Activated T-cell treated with anti-CD3 and anti-CD28 coated beads, Interleukin-2, amount 50 U/mL, for 24 hours (primary cell): ENCODE data around the gene NINJ1.
A peak's percentile ranks its signal among the peaks of the same experiment; 100 is the strongest.

Experiments used
- DNase-seq: peaks from one replicate; pipeline ENCODE4 v3.0.0-alpha.2; 2020
- H3K27ac Mint-ChIP-seq: 2 replicates; pipeline ENCODE4 v1.8.0; 2020; ENCODE audit warnings: mild to moderate bottlenecking, mixed read lengths
- H3K27me3 Mint-ChIP-seq: 2 replicates; pipeline ENCODE4 v1.8.0; 2020; ENCODE audit warnings: mixed read lengths
- H3K36me3 Mint-ChIP-seq: 2 replicates; pipeline ENCODE4 v1.8.0; 2020; ENCODE audit warnings: low read depth, mixed read lengths
- H3K4me1 Mint-ChIP-seq: 2 replicates; pipeline ENCODE4 v1.8.0; 2020; ENCODE audit warnings: low read depth, mixed read lengths
- H3K4me3 Mint-ChIP-seq: 2 replicates; pipeline ENCODE4 v1.8.0; 2020; ENCODE audit warnings: mild to moderate bottlenecking, moderate library complexity, mixed read lengths
- H3K9me3 Mint-ChIP-seq: 2 replicates; pipeline ENCODE4 v1.8.0; 2020; ENCODE audit warnings: mixed read lengths

Gene NINJ1, protein sequence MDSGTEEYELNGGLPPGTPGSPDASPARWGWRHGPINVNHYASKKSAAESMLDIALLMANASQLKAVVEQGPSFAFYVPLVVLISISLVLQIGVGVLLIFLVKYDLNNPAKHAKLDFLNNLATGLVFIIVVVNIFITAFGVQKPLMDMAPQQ

DNA sequence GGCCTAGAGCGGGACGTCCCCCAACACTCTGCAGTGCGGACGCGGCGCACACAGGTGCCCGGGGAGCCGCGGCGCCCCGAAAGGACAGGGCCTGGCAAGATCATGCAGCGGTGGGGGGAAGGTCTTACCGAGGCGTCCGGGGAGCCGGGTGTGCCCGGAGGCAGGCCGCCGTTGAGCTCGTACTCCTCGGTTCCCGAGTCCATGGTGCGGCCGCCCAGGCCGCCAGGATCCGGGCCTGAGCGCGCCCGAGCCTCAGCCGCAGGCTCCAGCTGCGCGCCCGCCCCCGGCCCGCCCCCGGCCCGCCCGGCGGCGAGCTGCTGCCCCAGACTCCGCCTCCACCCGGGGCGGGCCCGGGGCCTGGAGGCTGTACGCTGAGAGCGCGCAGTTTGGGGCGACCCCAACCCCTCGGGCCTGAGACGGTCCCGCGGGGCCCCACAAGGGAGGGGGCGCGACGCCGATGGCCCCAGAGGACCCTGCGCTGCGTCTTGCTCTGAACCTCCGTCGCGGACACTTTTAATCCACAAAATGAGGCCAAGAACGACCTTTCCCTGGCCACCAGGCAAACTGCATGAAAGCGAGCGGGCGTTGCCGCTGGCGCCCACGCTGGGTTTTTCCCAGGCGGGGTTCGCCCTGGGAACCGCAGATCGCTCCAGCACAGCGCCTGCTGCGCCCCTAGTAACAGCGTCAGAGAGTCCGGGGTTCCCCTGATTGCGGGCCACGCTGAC, at the start of gene NINJ1:
TSS of gene NINJ1 (minus strand) at position 237 of the 725 bp plus-strand sequence. CDS start at position 203, 34 bp downstream.
- Mint-ChIP-seq H3K4me1 (peaks cover 71% of the 10 kb centered on the region), H3K4me3 (peak within 1 kb of the TSS; percentile 93), H3K36me3 (peaks cover 29% of the 10 kb centered on the region), H3K9me3 (no peaks in the 10 kb centered on the region), H3K27me3 (no peaks in the 10 kb centered on the region), H3K27ac (peak within 1 kb of the TSS; percentile 92)
- peak; percentile 90 for DNase-seq

DNA sequence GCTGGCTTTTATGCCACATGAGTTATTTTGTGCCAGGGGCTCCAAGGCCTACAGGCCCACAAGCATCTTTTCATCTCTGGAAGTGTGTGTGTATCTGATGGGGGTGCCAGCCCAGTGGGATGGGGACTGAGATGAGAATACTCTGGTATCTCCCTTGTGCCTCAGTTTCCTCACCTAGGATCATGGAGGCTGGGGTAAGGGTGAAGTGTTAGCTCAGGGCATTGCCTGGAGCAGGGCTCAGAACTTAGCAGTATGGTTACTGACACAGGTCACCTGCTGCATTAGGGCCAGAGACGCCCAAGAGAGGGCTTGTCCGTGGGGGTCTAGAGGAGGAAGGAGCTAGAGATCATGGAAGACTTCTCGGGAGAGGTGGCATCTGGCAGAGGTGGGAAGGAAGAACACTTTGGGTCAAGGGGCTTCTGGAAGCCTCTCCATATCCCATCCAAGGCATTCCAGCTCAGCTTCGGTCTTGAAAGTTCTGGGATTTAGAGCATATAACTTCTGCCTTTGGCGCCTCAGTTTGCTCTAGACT, 49.1 kb upstream of the NINJ1 start:
- no peak overlapping the region for H3K27ac Mint-ChIP-seq

DNA sequence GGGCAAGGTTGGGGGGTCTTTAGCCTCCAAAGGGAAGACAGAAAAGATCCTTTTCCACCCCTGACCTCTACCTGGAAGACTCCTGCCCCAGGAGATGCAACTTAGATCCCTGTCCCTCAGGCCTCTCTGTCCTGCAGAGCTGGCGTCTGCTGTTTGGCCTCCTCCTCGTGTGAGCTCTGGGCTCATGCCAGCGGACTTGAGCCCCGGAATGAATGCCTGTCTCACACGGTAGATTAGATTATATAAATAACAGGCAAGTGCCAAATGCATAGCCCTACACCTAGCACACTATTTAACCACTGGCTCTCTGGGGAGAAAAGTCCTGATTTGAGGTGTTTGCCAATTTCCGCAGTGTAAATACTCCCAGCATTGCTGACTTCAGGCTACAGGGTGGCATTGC, 48.5 kb upstream of the NINJ1 start:
- Mint-ChIP-seq H3K4me1 (peaks cover 9% of the 10 kb centered on the region), H3K36me3 (no peaks in the 10 kb centered on the region), H3K4me3 (no peak overlapping the region), H3K9me3 (no peaks in the 10 kb centered on the region), H3K27ac (no peak overlapping the region), H3K27me3 (peaks cover 57% of the 10 kb centered on the region)
- no peak for DNase-seq

More for the DNA sequence above, 49.1 kb upstream of the NINJ1 start:
- no peak for DNase-seq
- H3K4me1 Mint-ChIP-seq, result peaks cover 9% of the 10 kb centered on the region
- H3K9me3 Mint-ChIP-seq, result no peaks in the 10 kb centered on the region
- no peaks in the 10 kb centered on the region for H3K36me3 Mint-ChIP-seq
- H3K4me3 Mint-ChIP-seq, result peak overlapping the region; percentile 64
- H3K27me3 Mint-ChIP-seq, result peaks cover 57% of the 10 kb centered on the region

DNA sequence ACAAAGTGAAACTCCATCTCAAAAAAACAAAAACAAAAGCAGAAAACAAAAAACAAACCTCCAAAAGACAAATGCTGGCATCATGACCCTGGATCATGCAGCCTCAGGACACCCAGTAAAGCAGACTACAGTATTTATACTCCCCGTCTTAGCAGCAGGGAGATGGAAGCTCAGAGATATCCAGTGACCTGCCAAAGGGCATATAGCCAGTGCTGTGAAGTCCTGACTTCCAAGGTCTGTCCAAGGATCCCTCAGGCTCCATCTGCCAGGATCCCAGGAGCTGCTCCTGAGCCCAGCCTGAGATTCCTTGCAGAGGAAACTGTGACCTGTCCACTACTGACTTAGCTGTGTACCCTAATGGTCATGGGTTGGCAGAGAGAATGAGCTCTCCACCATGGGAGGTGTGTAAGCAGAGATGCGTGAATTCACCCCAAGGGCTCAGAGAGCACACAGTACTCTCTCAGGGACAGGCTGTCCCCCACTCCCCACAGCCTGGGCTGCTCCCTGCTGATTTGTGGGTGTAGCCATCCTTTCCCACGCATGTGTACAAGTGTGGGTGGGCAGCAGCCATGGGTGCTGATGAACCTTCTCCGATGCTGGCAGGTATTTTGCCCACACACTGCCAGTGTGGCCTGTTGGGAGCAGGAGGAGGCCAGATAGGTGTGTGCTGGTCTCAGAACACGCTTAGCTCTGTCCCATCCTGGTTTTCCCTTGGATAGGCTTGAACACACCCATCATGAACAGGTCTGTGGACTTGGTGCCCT, 47.8 kb upstream of the NINJ1 start:
- Mint-ChIP-seq H3K27me3 (peaks cover 57% of the 10 kb centered on the region), H3K9me3 (no peaks in the 10 kb centered on the region), H3K36me3 (no peaks in the 10 kb centered on the region), H3K4me3 (no peak overlapping the region), H3K4me1 (peaks cover 9% of the 10 kb centered on the region), H3K27ac (no peak overlapping the region)
- no peak for DNase-seq

DNA sequence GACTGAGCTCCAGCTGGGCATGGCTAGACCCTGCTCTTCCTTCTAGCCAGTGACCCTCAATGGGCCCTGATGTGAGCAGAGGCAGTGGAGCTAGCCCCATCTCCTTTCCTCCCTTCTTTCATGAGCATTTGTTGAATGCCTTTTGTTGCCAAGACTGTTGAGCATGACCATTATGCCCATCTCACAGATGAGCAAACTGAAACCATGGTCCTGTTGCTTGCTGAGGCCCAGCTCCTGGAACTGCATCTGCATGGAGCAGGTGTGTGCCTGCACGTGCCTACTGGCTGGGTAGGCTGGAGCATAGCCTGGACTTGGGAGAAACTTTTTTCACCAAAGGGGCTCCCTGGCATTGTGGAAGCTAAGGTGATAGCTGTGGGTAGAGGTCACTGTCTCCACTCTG, 46.9 kb upstream of the NINJ1 start:
- no peak overlapping the region for H3K4me3 Mint-ChIP-seq
- H3K27ac Mint-ChIP-seq, result no peak overlapping the region
- H3K9me3 Mint-ChIP-seq, result no peaks in the 10 kb centered on the region
- DNase-seq, result no peak
- H3K4me1 Mint-ChIP-seq, result peaks cover 9% of the 10 kb centered on the region
- peaks cover 49% of the 10 kb centered on the region for H3K27me3 Mint-ChIP-seq
- no peaks in the 10 kb centered on the region for H3K36me3 Mint-ChIP-seq

DNA sequence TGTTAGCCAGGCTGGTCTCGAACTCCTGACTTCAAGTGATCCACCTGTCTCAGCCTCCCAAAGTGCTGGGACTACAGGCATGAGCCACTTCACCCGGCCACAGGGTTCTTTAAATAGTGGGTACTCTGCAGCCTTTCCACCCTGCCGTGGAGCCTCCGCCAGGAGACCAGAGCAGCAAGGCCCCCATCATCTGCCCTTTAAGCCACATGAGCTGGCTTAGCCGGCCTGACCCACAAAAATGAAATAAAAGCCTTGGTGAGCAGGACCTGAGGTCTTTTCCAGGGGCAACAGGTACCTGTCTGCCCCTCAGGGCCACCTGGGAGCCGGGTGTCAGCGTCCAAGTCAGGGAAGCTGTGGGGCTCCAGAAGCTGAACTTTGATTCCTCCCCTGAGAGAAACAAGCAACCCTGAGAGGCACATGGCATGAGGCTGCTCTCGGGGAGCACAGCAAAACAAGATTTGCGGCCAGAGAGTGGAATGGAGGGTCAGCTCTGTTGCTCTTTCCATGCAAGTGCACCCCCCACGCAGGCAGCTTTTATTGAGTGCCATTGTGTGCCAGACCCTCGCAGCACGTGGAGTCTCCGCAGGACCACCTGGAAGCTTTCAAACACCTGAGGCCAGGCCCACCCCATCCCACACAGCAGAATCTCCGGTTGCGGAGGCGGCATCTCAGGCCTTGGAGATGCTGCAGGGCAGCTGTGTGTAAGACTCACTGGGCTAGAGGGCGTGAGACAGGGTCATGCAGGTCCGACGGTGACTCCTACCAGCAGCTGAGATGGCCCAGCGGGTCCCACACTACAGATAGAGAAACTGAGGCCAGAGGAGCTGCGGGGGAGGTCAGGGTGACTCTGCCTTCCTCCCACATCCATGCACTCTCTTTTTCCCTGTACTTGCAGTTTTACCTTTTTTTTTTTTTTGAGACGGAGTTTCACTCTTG, 45.1 kb upstream of the NINJ1 start:
- Mint-ChIP-seq H3K27ac (no peak overlapping the region), H3K27me3 (peaks cover 41% of the 10 kb centered on the region)

DNA sequence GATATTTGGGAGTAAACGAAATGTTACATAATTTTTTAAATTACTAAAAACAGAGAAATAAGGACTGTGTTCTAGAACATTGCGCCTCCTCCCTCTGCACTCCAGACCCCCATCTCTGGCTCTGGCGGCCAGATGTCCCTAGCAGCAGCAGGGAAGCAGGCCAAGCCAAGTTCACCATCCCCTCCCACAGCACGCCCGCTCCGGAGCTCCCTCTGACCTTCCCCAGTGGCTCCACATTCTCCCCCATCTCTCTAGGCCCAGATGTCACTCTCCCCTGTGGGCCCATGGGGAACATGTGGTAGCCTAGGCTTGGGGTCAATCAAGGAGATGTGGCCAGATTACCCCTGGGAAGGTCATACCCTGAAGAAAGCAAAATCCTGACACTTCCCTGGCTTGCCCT, 43.6 kb upstream of the NINJ1 start:
- no peaks in the 10 kb centered on the region for H3K36me3 Mint-ChIP-seq

More for the DNA sequence above, 45.1 kb upstream of the NINJ1 start:
- no peak for DNase-seq
- H3K9me3 Mint-ChIP-seq, result no peaks in the 10 kb centered on the region
- H3K4me1 Mint-ChIP-seq, result peaks cover 9% of the 10 kb centered on the region
- no peak overlapping the region for H3K4me3 Mint-ChIP-seq
- no peaks in the 10 kb centered on the region for H3K36me3 Mint-ChIP-seq

DNA sequence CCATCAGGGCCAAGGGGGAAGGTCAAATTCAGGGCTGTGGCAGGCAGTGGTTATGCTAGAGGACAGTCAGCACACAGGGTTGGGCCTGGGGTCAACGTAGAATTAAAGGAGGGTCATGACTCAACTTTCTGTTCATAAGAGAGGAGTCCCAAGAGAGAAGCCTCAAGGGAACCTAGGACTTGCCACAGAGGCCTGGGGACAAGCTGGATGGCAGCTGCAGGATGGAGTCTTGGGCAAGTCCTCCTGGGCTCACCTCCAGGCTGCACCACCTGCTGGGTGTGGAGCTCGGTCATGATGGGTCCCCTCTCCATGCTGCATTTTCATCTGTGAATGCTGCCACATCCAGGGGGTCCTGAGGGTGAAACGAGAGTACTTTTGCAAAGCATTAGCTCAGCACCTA, 40.9 kb upstream of the NINJ1 start:
- peaks cover 3% of the 10 kb centered on the region for H3K27me3 Mint-ChIP-seq
- no peak overlapping the region for H3K27ac Mint-ChIP-seq
- no peak for DNase-seq
- H3K4me3 Mint-ChIP-seq, result no peak overlapping the region
- H3K9me3 Mint-ChIP-seq, result no peaks in the 10 kb centered on the region
- H3K36me3 Mint-ChIP-seq, result no peaks in the 10 kb centered on the region
- no peaks in the 10 kb centered on the region for H3K4me1 Mint-ChIP-seq

More for the DNA sequence above, 43.6 kb upstream of the NINJ1 start:
- Mint-ChIP-seq H3K27me3 (peaks cover 30% of the 10 kb centered on the region), H3K9me3 (no peaks in the 10 kb centered on the region), H3K4me3 (no peak overlapping the region), H3K4me1 (no peaks in the 10 kb centered on the region), H3K27ac (no peak overlapping the region)
- no peak for DNase-seq

DNA sequence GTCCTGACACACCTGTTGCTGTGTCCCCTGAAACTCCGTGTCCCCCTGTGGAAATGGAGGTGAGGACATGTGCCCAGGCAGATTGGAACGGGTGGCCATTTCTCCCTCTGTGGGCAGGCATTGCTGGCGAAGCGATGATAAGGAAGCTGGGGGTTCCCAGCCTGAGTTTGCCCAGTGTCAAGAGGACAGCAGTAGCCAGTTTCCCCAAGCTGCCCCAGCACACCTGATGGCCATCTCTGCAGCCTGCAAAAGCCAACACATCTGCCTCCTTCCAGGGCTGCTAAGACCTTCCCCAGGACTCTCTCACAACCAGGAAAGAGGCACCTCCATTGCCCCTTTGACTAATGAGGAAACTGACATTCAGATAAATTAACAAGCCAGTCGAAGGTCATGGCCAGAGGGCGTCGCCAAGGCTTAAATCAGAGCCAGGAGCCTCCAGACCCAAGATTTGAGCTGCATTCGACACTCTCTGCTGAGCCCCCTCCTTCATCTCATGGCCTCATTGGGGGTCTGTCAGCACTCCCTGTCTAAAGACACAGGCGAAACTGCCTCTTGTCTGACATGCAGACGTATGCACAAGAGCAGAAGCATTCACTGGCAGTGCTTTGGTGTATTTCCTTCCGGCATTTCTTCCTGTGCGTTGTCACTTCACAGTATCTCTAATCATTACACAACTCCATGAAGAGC, 39.5 kb upstream of the NINJ1 start:
- H3K27ac Mint-ChIP-seq, result no peak overlapping the region
- no peaks in the 10 kb centered on the region for H3K4me1 Mint-ChIP-seq
- H3K27me3 Mint-ChIP-seq, result no peaks in the 10 kb centered on the region
- H3K9me3 Mint-ChIP-seq, result no peaks in the 10 kb centered on the region
- DNase-seq, result no peak
- no peak overlapping the region for H3K4me3 Mint-ChIP-seq
- no peaks in the 10 kb centered on the region for H3K36me3 Mint-ChIP-seq

DNA sequence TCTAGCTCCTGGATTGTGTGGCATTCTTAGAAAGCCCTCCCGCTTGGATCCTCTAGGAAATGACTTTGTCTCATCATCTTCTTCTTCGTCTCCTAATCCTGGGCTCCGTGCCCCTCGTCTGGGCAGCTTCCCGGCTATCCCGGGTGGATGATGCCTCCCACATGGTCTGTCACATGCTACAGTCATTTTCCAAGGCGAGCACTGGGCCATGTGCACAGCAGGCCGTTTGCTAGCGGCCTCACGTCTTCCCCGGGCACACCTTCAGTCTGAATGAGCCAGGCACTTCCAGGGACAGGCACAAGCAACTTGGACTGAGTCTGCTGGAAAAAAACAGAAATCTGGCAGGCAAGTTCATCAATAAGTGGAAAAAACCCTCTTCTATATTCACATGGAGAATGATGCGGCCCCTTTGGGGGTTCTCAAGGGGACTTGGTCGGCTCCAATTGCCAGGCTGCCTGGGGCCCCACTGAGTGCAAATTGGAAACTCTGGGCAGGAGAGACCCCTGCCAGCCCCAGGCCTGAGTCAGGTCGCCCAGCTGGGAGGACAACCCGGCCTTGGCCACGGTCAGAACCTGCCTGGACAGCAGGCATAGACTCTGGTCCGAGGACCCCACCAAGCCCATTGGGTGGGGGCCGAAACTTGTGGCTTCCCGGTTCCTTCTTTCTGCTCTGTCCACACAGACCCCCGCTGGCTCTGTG, 38.8 kb upstream of the NINJ1 start:
- Mint-ChIP-seq H3K9me3 (no peaks in the 10 kb centered on the region), H3K4me1 (no peaks in the 10 kb centered on the region), H3K27ac (no peak overlapping the region), H3K36me3 (no peaks in the 10 kb centered on the region), H3K4me3 (no peak overlapping the region), H3K27me3 (no peaks in the 10 kb centered on the region)
- DNase-seq, result no peak

DNA sequence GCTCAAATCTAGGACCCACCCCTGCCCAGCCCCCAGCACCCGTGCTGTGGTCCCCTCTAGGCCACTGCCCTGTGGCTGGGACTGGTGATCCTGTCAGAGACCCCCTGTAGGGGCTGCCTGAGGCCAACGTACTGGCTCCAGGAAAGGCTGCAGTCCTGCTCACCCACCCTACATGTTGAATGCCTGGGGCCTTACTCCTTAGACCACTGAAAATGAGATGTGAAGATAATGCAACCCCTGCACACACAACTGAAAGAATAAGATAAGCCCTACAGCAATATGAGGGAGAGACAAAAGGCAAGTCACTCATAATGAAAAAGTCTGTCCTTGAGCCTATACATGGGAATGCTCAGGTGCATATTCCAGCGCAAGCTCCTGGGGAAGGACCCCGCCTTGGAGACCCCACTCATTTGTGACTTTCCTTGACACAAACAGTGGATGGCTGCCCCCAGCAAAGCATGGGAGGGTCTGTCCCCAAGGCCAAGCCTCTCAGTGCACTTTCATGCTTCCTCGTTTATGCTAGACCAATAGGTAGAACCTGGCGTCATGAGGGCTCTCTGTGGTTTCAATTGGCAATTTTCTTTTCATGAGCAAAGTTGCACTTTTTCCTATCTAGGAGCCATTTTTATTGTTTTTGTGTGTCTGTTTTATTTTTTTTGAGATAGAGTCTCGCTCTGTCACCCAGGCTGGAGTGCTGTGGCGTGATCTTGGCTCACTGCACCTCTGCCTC, 37.4 kb upstream of the NINJ1 start:
- Mint-ChIP-seq H3K4me1 (no peaks in the 10 kb centered on the region), H3K4me3 (no peak overlapping the region), H3K27ac (no peak overlapping the region)

DNA sequence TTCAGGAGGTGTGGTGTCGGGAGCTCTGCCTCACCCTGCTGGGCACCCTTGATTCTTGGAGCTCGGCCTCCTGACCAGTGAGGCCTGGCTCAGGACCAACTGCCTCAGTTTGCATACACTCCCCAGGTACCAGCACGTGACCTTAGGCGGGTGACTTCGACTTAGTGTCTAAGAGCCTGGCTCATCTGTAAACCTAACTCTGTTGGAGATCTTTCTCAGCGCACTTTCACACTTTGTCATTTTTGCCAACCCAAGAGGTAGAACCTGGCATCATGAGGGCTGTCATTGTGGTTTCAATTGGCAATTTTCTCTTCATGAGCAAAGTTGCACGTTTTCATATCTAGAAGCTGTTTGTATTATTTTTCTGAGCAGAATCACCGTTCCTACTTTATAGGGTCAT, 36.5 kb upstream of the NINJ1 start:
- no peak for DNase-seq
- H3K4me3 Mint-ChIP-seq, result no peak overlapping the region
- H3K36me3 Mint-ChIP-seq, result no peaks in the 10 kb centered on the region
- H3K9me3 Mint-ChIP-seq, result no peaks in the 10 kb centered on the region
- no peaks in the 10 kb centered on the region for H3K4me1 Mint-ChIP-seq
- no peaks in the 10 kb centered on the region for H3K27me3 Mint-ChIP-seq
- peak overlapping the region; percentile 6 for H3K27ac Mint-ChIP-seq

More for the DNA sequence above, 37.4 kb upstream of the NINJ1 start:
- no peak for DNase-seq
- no peaks in the 10 kb centered on the region for H3K9me3 Mint-ChIP-seq
- H3K27me3 Mint-ChIP-seq, result no peaks in the 10 kb centered on the region
- H3K36me3 Mint-ChIP-seq, result no peaks in the 10 kb centered on the region

DNA sequence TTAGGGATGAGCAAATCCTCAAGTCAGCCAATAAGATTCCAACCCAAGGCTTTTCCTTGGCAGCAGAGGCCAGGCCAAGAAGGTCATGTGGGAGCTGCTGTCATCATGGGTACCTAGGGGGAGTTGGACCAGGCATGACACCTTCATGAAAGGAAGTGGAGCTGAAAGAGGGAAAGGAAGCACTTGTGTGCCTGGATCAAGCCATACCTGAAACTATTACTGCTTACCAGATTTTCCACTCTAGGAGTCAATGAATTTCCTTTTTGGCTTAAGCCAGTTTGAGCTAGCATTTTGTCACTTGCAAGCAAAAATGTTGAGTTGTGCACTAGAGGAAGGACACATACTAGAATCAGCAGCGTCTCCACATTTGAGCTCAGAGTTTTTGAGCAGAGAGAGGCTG, 35.4 kb upstream of the NINJ1 start:
- H3K27ac Mint-ChIP-seq, result no peak overlapping the region
- no peak for DNase-seq
- H3K4me1 Mint-ChIP-seq, result no peaks in the 10 kb centered on the region
- no peaks in the 10 kb centered on the region for H3K36me3 Mint-ChIP-seq
- H3K4me3 Mint-ChIP-seq, result no peak overlapping the region
- no peaks in the 10 kb centered on the region for H3K27me3 Mint-ChIP-seq
- no peaks in the 10 kb centered on the region for H3K9me3 Mint-ChIP-seq
